ENCODE results near the gene ENO2.
"Not testable (repeated sequence)": the region's sequence is repeated elsewhere in the genome, so short reads cannot be mapped to it uniquely, and the experiment has no call there.

ENO2 gene

GRCh38 chr12:6914246-6914946 lies at the start of gene ENO2:
TSS of gene ENO2 (plus strand) at chr12:6914580. CDS start at chr12:6915833, 1,253 bp downstream.
- in situ Hi-C loops (cut with MboI; ENCODE audit: low sequenced_read_pairs): no loop called here

DNA sequence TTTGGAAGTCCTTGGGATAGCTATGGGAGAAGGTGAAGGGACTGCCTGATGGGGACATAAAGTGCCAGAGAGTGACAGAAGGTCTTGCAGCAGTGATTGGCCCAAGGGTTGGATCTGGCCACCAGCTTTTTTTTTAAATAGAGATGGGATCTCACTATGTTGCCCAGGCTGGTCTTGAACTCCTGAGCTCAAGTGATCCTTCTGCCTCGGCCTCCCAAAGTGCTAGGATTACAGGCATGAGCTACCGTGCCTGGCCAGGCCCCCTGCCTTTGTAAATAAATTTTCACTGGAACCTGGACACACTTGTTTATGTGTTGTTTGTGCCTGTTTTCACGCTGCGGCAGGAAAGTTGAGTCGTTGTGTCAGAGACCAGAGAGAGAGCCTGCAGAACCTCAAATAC lies 49.1 kb upstream of the ENO2 start:
- in situ Hi-C loops (cut with MboI; ENCODE audit: low sequenced_read_pairs): not testable (repeated sequence)

GRCh38 chr12:6866163-6866919 lies 48.0 kb upstream of the ENO2 start:
- in situ Hi-C loops (cut with MboI; ENCODE audit: low sequenced_read_pairs): no loop called here

- in situ Hi-C loops (cut with MboI; ENCODE audit: low sequenced_read_pairs): no loop called here
Observed at GRCh38 chr12:6866920-6867412, 47.4 kb upstream of the ENO2 start.

GRCh38 chr12:6867413-6868210 lies 46.8 kb upstream of the ENO2 start, which contains the start of gene TPI1:
TSS of gene TPI1 (plus strand) at chr12:6867531. CDS start at chr12:6867567, 36 bp downstream.
- in situ Hi-C loops (cut with MboI; ENCODE audit: low sequenced_read_pairs): no loop called here

DNA sequence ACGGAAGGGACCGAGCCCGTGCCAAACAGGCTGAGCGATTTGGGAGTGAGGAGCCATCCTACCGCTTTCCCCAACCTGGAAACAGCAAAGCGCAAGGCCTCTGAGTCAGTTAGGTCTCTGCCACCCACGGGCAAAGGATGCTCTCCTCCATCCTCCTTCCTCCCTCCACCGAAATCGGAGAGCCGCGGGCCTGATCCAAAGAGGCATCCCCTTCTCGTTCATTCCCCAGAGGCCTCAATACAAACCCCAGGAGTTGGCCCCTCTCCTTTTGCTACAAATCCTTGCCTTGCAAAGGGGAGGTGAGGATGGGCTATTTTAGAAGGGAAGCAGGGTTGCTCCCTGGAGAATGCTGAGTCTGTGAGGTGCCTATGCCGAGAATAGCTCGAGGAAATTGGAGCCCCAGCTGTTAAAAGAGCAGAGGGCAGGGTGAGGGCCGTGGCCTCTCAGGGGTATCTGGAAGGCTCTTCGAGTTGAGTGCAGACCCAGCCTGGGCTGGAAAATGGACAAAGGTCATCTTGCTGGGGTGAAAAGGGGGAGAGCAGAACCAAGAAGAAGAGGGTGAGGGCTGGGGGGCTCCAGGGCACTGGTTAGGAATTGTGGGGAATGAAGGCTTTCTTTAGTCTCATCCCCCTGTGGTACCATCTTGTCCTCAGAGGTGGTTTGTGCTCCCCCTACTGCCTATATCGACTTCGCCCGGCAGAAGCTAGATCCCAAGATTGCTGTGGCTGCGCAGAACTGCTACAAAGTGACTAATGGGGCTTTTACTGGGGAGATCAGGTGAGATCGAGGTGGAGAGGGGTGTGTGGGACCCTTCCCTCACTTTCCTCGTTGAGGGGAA lies 46.0 kb upstream of the ENO2 start:
- in situ Hi-C loops (cut with MboI; ENCODE audit: low sequenced_read_pairs): no loop called here

DNA sequence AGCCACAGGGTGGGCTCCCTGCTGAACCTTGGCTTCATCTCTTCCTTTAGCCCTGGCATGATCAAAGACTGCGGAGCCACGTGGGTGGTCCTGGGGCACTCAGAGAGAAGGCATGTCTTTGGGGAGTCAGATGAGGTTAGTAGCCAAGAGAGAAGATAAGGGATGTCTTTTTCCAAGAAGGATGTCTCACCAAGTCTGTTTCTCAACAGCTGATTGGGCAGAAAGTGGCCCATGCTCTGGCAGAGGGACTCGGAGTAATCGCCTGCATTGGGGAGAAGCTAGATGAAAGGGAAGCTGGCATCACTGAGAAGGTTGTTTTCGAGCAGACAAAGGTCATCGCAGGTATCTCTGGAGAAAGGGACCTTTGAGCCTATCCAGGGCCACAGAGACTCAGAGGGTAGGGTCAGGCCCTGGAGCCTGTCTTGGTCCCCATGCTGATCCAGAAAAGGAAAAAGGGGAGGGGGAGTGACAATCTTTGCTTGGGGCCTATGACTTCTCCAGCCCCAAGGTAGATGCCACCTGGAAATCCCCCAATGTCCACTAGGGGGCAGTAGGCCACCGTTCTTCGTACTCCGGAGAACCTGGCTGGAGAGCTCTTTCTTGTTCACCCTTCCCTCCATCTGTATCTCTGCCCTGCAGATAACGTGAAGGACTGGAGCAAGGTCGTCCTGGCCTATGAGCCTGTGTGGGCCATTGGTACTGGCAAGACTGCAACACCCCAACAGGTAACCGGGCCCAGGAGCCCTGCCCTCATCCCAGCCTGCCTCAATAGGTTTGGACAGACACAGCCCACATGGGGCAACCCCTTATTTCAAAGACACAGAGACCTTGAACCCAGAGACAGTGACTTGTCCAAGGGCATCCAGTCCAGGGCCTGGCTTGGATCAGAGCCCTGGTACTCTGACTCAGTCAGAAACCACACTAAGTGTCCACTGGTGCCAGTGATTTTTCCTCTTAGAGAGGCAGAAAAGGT lies 45.0 kb upstream of the ENO2 start:
- in situ Hi-C loops (cut with MboI; ENCODE audit: low sequenced_read_pairs): no loop called here

DNA sequence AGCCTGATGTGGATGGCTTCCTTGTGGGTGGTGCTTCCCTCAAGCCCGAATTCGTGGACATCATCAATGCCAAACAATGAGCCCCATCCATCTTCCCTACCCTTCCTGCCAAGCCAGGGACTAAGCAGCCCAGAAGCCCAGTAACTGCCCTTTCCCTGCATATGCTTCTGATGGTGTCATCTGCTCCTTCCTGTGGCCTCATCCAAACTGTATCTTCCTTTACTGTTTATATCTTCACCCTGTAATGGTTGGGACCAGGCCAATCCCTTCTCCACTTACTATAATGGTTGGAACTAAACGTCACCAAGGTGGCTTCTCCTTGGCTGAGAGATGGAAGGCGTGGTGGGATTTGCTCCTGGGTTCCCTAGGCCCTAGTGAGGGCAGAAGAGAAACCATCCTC lies 44.1 kb upstream of the ENO2 start:
- in situ Hi-C loops (cut with MboI; ENCODE audit: low sequenced_read_pairs): not testable (repeated sequence)

GRCh38 chr12:6871052-6871957 lies 43.1 kb upstream of the ENO2 start:
- in situ Hi-C loops (cut with MboI; ENCODE audit: low sequenced_read_pairs): no loop called here

- in situ Hi-C loops (cut with MboI; ENCODE audit: low sequenced_read_pairs): no loop called here
Observed at GRCh38 chr12:6872073-6873048, 42.0 kb upstream of the ENO2 start.

GRCh38 chr12:6873094-6874014 lies 41.0 kb upstream of the ENO2 start, which contains the start of gene SPSB2:
TSS of gene SPSB2 (minus strand) at chr12:6873303. CDS start at chr12:6872901, 402 bp downstream.
- in situ Hi-C loops (cut with MboI; ENCODE audit: low sequenced_read_pairs): no loop called here

DNA sequence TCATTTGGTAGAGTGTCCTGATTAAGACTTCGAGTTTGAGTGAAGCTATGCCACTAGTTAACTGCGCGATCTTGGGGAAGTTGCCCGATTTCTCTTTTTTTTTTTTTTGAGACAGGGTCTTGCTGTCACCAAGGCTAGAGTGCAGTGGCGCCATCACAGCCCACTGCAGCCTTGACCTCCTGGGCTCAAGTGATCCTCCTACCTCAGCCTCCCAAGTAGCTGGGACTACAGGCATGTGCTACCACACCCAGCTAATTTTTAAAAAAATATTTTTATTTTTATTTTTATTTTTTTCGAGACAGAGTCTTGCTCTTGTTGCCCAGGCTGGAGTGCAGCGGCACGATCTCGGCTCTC lies 40.4 kb upstream of the ENO2 start:
- in situ Hi-C loops (cut with MboI; ENCODE audit: low sequenced_read_pairs): not testable (repeated sequence)

GRCh38 chr12:6879824-6880223 lies 34.6 kb upstream of the ENO2 start:
- in situ Hi-C loops (cut with MboI; ENCODE audit: low sequenced_read_pairs): not testable (repeated sequence)

DNA sequence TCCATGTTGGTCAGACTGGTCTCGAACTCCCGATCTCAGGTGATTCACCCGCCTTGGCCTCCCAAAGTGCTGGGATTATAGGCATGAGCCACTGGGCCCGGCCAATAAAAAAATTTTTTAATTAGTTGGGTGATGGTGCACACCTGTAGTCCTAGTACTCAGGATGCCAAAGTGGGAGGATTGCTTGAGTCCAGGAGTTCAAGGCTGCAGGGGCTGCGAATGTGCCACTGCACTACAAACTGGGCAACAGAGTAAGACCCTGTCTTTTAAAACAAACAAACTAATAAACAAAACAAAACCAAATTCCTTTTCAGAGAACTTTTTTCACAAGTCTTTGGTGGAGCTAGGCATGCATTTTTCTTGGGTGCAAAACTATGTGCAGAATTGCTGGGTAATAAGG lies 31.1 kb upstream of the ENO2 start:
- in situ Hi-C loops (cut with MboI; ENCODE audit: low sequenced_read_pairs): no loop called here

GRCh38 chr12:6883683-6884082 lies 30.7 kb upstream of the ENO2 start:
- in situ Hi-C loops (cut with MboI; ENCODE audit: low sequenced_read_pairs): no loop called here

GRCh38 chr12:6884539-6884938 lies 29.8 kb upstream of the ENO2 start:
- in situ Hi-C loops (cut with MboI; ENCODE audit: low sequenced_read_pairs): no loop called here

Measured in HL-60/S4 treated with phorbol 12-myristate 13-acetate at 8.2 ng/mL for 4 days and 3 days (cell line).